Hepatocyte (in vitro differentiated cells): ENCODE data around the gene ABCA9.

ENCODE experiments used
- EZH2 ChIP-seq: fragments of 200-600 bp; sonication (generic); IDR thresholded peaks from 2 replicates; pipeline ENCODE4 v1.6.1; 2016; ENCODE audit warnings: antibody characterized with exemption, mild to moderate bottlenecking, borderline replicate concordance
- EZH2phosphoT487 ChIP-seq: fragments of 200-600 bp; sonication (generic); IDR thresholded peaks from one replicate; pipeline ENCODE4 v1.6.1; 2018; ENCODE audit warnings: antibody characterized with exemption, mild to moderate bottlenecking, low read depth, moderate library complexity; ENCODE audit not compliant: unreplicated experiment, severe bottlenecking
- TF ChIP-seq, protein P1 (sequence below): fragments of 200-600 bp; sonication (generic); IDR thresholded peaks from 2 replicates; pipeline ENCODE4 v1.5.1; 2016; ENCODE audit warnings: antibody characterized with exemption, mild to moderate bottlenecking; ENCODE audit not compliant: poor library complexity

DNA sequence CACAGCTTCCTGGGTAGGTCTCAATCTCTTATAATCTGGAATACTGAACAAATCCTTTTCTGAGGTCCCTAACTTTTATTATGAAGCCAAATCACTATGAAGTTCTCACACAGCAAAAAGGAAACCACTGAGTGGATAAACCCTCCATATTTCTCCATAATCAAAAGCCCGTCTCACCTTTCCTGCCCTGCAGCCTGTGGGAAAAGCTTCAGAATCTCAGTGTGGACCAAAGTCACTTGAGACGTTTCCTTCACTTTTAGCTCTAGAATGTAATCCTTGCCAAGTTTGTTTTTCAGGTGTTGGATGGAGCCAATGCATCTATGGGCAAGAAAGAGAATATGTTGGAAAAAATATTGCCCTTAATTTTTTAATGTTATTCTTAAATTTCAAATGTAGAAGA is 22.0 kb upstream of the ABCA9 start:
- TF ChIP-seq, protein P1, sequence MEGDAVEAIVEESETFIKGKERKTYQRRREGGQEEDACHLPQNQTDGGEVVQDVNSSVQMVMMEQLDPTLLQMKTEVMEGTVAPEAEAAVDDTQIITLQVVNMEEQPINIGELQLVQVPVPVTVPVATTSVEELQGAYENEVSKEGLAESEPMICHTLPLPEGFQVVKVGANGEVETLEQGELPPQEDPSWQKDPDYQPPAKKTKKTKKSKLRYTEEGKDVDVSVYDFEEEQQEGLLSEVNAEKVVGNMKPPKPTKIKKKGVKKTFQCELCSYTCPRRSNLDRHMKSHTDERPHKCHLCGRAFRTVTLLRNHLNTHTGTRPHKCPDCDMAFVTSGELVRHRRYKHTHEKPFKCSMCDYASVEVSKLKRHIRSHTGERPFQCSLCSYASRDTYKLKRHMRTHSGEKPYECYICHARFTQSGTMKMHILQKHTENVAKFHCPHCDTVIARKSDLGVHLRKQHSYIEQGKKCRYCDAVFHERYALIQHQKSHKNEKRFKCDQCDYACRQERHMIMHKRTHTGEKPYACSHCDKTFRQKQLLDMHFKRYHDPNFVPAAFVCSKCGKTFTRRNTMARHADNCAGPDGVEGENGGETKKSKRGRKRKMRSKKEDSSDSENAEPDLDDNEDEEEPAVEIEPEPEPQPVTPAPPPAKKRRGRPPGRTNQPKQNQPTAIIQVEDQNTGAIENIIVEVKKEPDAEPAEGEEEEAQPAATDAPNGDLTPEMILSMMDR: no peak
- TF ChIP-seq EZH2 (no peak), EZH2phosphoT487 (no peak)
